Measurements from ENCODE around the gene AIM2. TPM values are rescaled to one million over a fixed set of nuclear protein-coding genes. Genes with fewer than 3 reads are reported as not detected.

AIM2 gene
- polyA plus RNA-seq, 1 of the 3 experiments (the other 2 are of a cell fraction), result 1.1 TPM

DNA sequence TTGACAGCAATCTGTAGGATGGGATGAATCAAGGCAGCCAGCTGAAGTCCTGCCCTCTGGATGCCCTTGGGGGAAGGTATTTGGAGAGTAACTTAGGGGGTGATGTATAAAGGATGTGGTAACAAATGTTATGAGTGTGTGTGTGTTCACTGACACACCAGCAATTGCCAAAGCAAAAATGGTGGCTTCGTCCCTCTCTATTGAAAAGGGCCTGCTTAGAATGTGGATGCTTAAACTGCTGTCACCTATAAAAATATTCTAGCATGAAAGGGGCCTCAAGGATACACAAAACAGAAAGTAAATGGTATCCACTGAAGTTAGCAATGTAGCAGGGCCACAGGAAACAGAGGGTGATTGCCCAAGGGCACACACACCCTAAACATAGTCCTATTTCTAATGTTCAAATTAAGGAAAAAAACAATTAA, 15.1 kb upstream of the AIM2 start:
- peak overlapping the region; percentile 50 for H3K4me2 ChIP-seq
- H3K4me1 ChIP-seq (ENCODE audit: control insufficient read depth in 1 of 2, insufficient read depth in 2 of 2, low read depth in 1 of 2, low read length in 1 of 2), result peaks cover 0 to 15% of the 10 kb centered on the region in 2 experiments; a peak in 3 of 4 replicates
- no peak for DNase-seq
- TF ChIP-seq EP300 (IDR thresholded peaks at IDR 0.05; ENCODE audit: borderline replicate concordance in 1 of 2, low read depth in 1 of 2, low read length in 1 of 2), result peak in 1 of 2 experiments; percentile 27; a peak in 1 of 4 replicates
- TF ChIP-seq SMC3 (IDR thresholded peaks at IDR 0.05; ENCODE audit: low read depth, low read length), result no peak
- no peak for TF ChIP-seq JUND (IDR thresholded peaks at IDR 0.05)
- TF ChIP-seq, protein P1, sequence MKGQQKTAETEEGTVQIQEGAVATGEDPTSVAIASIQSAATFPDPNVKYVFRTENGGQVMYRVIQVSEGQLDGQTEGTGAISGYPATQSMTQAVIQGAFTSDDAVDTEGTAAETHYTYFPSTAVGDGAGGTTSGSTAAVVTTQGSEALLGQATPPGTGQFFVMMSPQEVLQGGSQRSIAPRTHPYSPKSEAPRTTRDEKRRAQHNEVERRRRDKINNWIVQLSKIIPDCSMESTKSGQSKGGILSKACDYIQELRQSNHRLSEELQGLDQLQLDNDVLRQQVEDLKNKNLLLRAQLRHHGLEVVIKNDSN (IDR thresholded peaks at IDR 0.05; ENCODE audit: borderline replicate concordance, low read depth), result no peak
- TF ChIP-seq NFIC (IDR thresholded peaks at IDR 0.05; ENCODE audit: borderline replicate concordance), result no peak
- TF ChIP-seq RXRA (IDR thresholded peaks at IDR 0.05; ENCODE audit: borderline replicate concordance, low read depth), result peak; percentile 75; the same call in 1 of the 2 replicates
- TF ChIP-seq TAF1 (IDR thresholded peaks at IDR 0.05; ENCODE audit: borderline replicate concordance, low read depth, low read length), result no peak
- ChIA-PET CTCF (interaction anchor here (1.9 kb wide), 1 partner anchor 19 kb away, joined by 6 read pairs; no protein-coding TSS in a partner anchor), POLR2A (no interaction called here)
- H3K4me3 ChIP-seq (ENCODE audit: low read depth in 2 of 2, low read length in 1 of 2), result no peak overlapping the region
- peak overlapping the region; percentile 8 to 86; a peak in 3 of 4 replicates for H3K27ac ChIP-seq (ENCODE audit: low read depth in 2 of 2, low read length in 1 of 2)
- no peaks in the 10 kb centered on the region for H3K9me3 ChIP-seq
- H3K9ac ChIP-seq, result peak overlapping the region; percentile 4; the same call in 1 of the 2 replicates
- no peaks in the 10 kb centered on the region for H3K36me3 ChIP-seq (replicated peaks in 1 of 2; ENCODE audit: control insufficient read depth in 1 of 2, insufficient read depth in 2 of 2, low read length in 1 of 2)
- no peaks in the 10 kb centered on the region; the same call in 1 of the 2 replicates for H3K27me3 ChIP-seq (ENCODE audit: insufficient read depth)
- H2AFZ ChIP-seq (ENCODE audit: low read depth), result no peak overlapping the region
- no peaks in the 10 kb centered on the region for H4K20me1 ChIP-seq (ENCODE audit: insufficient read depth)
- H3K9me2 ChIP-seq, result no peaks in the 10 kb centered on the region
- WGBS (ENCODE audit: low lambda C conversion rate), result 19% methylated on average over 1 of the region's 1 CpG
- H3K79me2 ChIP-seq (ENCODE audit: insufficient read depth), result no peaks in the 10 kb centered on the region
- peaks cover 28% of the 10 kb centered on the region for H3F3A ChIP-seq (replicated peaks; ENCODE audit: insufficient read depth)

DNA sequence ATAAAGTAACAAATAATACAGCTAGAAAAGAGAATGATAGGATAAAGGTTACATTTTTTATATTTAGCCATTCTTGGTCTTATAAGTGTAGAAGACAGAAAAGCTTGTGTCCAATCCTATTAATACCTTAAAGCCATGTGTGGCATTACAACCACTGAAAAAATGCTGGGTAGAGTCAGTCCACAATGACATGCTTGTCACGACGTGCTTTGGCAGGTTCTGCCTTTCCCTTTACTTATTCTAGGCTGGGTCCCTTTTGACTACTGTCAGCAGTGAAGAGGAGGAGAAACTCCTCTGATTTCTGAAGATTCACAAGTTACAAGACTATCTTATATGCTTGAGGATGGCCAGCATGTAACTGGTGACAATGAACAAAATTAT, 14.6 kb upstream of the AIM2 start:
- peaks cover 28% of the 10 kb centered on the region for H3F3A ChIP-seq (replicated peaks; ENCODE audit: insufficient read depth)
- no peaks in the 10 kb centered on the region for H3K9me2 ChIP-seq
- H3K9ac ChIP-seq, result no peak overlapping the region; the same call in 1 of the 2 replicates
- H3K36me3 ChIP-seq (replicated peaks in 1 of 2; ENCODE audit: control insufficient read depth in 1 of 2, insufficient read depth in 2 of 2, low read length in 1 of 2), result no peaks in the 10 kb centered on the region
- no peaks in the 10 kb centered on the region for H3K79me2 ChIP-seq (ENCODE audit: insufficient read depth)
- CTCF ChIA-PET, result interaction anchor here (1.9 kb wide), 1 partner anchor 19 kb away, joined by 6 read pairs; no protein-coding TSS in a partner anchor
- peak overlapping the region; percentile 50; the same call in 1 of the 2 replicates for H3K4me2 ChIP-seq
- H3K9me3 ChIP-seq, result no peaks in the 10 kb centered on the region
- DNase-seq, result no peak
- H3K27ac ChIP-seq (ENCODE audit: low read depth in 2 of 2, low read length in 1 of 2), result peak overlapping the region in 1 of 2 experiments; percentile 86; a peak in 2 of 4 replicates
- peaks cover 0 to 15% of the 10 kb centered on the region in 2 experiments; a peak in 3 of 4 replicates for H3K4me1 ChIP-seq (ENCODE audit: control insufficient read depth in 1 of 2, insufficient read depth in 2 of 2, low read depth in 1 of 2, low read length in 1 of 2)
- H2AFZ ChIP-seq (ENCODE audit: low read depth), result peak overlapping the region; percentile 45; the same call in 1 of the 2 replicates
- POLR2A ChIA-PET, result no interaction called here
- TF ChIP-seq FOSL2 (IDR thresholded peaks at IDR 0.05; ENCODE audit: borderline replicate concordance, low read depth) (no peak), JUND (IDR thresholded peaks at IDR 0.05) (no peak), MXI1 (IDR thresholded peaks at IDR 0.05; ENCODE audit: low read depth, low read length) (no peak), NRF1 (IDR thresholded peaks at IDR 0.05; ENCODE audit: low read depth, low read length) (no peak), RAD21 (IDR thresholded peaks at IDR 0.05; ENCODE audit: low read length) (no peak), EP300 (IDR thresholded peaks at IDR 0.05; ENCODE audit: borderline replicate concordance in 1 of 2, low read depth in 1 of 2, low read length in 1 of 2) (no peak), RXRA (IDR thresholded peaks at IDR 0.05; ENCODE audit: borderline replicate concordance, low read depth) (no peak), YY1 (IDR thresholded peaks at IDR 0.05; ENCODE audit: low read depth) (no peak)
- TF ChIP-seq, protein P2, sequence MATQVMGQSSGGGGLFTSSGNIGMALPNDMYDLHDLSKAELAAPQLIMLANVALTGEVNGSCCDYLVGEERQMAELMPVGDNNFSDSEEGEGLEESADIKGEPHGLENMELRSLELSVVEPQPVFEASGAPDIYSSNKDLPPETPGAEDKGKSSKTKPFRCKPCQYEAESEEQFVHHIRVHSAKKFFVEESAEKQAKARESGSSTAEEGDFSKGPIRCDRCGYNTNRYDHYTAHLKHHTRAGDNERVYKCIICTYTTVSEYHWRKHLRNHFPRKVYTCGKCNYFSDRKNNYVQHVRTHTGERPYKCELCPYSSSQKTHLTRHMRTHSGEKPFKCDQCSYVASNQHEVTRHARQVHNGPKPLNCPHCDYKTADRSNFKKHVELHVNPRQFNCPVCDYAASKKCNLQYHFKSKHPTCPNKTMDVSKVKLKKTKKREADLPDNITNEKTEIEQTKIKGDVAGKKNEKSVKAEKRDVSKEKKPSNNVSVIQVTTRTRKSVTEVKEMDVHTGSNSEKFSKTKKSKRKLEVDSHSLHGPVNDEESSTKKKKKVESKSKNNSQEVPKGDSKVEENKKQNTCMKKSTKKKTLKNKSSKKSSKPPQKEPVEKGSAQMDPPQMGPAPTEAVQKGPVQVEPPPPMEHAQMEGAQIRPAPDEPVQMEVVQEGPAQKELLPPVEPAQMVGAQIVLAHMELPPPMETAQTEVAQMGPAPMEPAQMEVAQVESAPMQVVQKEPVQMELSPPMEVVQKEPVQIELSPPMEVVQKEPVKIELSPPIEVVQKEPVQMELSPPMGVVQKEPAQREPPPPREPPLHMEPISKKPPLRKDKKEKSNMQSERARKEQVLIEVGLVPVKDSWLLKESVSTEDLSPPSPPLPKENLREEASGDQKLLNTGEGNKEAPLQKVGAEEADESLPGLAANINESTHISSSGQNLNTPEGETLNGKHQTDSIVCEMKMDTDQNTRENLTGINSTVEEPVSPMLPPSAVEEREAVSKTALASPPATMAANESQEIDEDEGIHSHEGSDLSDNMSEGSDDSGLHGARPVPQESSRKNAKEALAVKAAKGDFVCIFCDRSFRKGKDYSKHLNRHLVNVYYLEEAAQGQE (IDR thresholded peaks at IDR 0.05; ENCODE audit: low read depth, low read length), result no peak
- no peaks in the 10 kb centered on the region for H4K20me1 ChIP-seq (ENCODE audit: insufficient read depth)
- WGBS (ENCODE audit: low lambda C conversion rate), result 10% methylated on average over 2 of the region's 2 CpGs
- no peaks in the 10 kb centered on the region for H3K27me3 ChIP-seq (ENCODE audit: insufficient read depth)
- H3K4me3 ChIP-seq (ENCODE audit: low read depth in 2 of 2, low read length in 1 of 2), result no peak overlapping the region

All from SK-N-SH (cell line).